ENCODE measurements around the gene INTS1.
"Not testable (repeated sequence)": the region's sequence is repeated elsewhere in the genome, so short reads cannot be mapped to it uniquely, and the experiment has no call there.

INTS1 gene

GRCh38 chr7:1531263-1531978 lies 27.2 kb upstream of the INTS1 start:
- DNase-seq, result peak in 1 of 2 experiments; percentile 28

DNA sequence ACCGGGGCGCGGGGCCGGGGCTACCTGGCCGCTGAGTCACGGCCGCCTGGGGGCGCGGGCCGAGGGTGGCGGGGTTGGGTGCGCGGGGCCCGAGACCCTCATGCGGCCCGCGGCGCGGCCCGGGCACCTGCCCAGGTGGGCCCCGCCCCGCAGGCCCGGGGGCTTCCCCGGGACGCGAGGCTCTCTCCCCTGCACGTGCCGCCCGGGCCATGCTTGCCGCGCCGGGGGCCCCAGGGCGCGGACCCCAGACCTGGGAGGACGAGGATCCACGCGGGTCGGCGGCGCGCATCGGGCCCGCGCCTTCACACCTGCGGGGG lies 26.7 kb upstream of the INTS1 start:
- peak; percentile 40 to 42 for DNase-seq

GRCh38 chr7:1529383-1530116 lies 25.4 kb upstream of the INTS1 start:
- no peak for DNase-seq

DNA sequence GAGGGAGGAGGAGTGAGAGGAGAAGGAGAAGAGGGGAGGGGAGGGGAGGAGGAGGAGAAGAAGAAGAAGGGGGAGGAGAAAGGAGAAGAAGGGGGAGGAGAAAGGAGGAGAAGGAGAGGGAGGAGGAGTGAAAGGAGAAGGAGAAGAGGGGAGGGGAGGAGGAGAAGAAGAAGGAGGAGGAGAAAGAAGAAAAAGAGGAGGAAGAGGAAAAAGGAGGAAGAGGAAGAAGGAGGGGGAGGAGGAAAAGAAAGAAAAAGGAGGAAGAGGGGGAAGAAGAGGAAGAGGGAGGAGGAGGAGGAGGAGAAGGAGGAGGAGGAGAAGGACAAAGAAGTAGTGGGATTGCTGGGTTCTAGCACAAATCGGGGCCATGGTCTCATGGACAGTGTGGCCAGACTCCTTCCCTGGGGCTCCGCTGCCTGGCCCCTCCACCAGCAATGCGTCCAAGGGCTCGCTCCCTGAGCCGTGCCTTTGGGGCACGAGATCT lies 22.1 kb upstream of the INTS1 start:
- no peak for DNase-seq

DNA sequence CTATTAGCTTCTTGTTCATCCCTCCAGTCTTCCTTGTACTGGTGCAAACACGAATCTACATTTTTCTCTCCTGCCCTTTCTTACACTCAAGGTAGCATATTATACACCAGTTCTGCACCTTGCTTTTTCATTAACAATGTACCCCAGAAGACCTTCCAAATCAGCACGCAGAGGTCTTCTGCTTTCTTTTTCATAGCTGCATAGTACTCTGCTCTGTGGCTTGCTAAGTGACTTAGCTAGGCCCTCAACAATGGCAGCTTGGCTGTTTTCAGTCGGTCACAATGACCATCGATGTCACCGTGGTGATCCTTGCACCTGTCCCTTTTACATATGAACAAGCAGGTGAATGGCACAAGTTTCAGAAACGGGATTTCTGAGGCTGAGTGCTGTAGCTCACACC lies 21.2 kb upstream of the INTS1 start:
- DNase-seq, result no peak

DNA sequence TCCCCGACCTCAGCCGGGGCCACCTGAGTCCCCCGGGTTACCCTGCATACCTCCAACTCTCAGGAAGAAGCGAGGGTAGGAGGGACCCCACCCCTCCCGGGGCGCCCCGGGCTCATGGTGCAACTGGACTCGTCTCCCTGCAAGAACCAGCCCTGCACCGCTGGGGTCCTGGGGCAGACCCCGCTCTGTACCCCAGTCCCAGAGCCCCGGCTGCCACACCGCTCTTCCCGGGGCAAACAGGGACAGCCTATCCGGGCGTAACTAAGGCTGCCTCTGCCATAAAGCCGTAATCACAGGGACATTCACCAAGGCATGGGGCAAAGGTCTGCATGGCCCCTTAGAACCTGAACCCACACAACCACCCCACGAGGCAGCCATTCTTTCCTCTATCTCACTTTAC lies 19.7 kb upstream of the INTS1 start:
- no peak for DNase-seq

DNA sequence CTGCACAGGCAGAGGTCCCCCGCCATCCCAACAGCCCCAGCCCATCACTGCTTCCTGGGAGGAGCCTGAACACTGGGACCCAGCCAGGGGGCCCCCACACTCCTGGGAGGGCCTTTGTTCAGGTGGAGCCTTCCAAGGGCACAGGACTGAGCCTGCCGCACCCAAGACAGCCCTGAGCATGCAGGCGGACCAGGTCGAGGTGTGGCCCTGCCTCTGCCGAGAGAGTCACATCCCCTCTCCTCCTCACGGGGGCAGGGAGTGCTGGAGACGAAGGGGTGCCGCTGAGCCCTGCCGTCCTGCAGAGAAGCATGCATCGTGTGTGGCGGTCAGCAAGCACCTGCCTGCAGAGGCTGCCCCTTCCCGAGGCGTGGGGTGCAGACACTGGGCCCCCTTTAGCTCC lies 19.0 kb upstream of the INTS1 start:
- no peak for DNase-seq

DNA sequence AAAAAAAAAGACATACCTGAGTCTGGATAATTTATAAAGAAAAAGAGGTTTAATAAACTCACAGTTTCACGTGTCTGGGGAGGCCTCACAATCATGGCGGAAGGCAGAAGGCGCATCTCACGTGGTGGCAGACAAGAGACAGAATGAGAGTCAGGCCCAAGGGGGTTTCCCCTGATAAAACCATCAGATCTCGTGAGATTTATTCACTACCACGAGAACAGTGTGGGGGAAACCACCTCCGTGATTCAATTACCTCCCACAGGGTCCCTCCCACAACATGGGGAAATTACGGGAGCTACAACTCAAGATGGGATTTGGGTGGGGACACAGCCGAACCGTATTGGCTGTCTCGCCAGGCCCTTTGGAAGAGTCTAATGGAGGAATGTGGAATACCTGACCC lies 17.3 kb upstream of the INTS1 start:
- DNase-seq, result peak in 1 of 2 experiments; percentile 32

DNA sequence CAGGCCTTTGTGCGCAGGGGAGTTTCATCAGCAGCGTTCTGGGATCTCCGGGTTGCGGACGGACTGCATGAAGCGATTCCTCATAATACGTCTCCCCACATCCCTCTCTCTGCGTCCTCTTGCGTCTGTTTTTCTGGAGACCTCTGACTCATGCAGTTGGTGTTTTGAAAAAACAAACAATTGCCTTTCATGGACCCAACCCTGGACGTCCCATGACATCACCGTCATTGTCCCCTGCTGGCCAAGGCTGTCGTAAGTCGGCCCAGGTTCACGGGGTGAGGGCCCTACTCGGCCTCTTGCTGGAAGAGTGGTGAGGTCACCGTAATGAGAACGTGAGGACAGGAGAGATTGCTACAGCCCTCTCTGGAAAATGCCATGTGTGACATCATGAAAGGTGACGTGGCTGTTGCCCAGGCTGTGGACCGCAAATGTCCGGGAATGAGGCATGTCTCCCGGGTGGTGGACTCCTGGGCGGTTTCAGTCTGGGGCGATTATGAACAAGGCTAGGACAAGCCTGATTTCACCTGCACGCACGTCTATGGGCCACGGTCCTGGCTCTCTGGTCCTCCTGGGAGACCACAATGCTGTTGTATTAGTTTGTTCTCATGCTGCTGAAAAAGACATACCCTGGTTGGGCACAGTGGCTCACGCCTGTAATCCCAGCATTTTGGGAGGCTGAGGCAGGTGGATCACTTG lies 16.5 kb upstream of the INTS1 start:
- no peak for DNase-seq

DNA sequence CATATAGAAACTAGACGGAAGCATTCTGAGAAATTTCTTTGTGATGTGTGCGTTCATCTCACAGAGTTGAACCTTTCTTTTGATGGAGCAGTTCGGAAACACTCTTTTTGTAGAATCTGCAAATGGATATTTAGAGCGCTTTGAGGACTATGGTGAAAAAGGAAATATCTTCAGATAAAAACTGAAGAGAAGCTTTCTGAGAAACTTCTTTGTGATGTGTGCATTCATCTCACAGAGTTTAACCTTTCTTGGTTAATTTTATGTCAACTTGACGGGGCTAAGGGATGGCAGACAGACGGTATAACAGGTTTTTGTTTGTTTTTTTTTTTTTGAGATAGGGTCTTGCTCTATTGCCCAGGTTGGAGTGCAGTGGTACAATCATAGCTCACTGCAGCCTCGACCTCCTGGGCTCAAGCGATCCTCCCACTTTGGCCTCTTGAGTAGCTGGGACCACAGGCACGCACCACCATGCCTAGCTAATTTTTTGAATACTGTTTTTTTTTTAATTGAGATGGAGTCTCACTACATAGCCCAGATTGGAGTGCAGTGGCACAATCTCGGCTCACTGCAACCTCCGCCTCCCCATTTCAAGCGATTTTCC lies 15.2 kb upstream of the INTS1 start:
- not testable (repeated sequence) for DNase-seq

DNA sequence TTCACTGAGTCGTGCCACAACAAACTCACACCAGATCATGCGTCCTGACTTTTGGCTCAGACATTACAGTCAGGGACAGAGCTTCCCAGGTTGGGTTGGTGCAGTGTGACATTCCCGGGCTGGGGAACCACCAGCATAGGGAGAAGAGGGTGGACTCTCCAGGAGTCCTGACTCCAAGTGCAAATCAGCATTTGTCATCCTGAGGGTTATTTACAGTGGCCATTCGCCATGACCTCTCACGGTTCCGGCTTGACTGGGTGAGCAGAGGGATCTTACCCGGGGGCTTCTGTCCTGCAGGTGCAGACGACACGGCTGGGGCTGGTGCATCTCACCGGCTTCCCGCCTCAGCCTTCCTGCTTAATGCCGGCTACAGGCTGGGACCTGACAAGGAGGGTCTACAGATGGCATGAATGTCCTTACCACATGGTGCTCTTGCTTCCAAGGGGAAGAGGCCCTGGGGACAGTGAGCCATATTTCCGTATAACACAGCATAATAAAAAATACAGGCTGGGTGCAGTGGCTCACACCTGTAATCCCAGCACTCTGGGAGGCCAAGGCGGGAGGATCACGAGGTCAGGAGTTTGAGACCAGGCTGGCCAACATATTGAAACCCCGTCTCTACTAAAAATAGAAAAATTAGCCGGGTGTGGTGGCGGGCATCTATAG lies 12.5 kb upstream of the INTS1 start:
- no peak for DNase-seq

GRCh38 chr7:1515509-1515967 lies 11.3 kb upstream of the INTS1 start:
- not testable (repeated sequence) for DNase-seq

- DNase-seq, result no peak
Measured at GRCh38 chr7:1514995-1515401, 10.8 kb upstream of the INTS1 start.

GRCh38 chr7:1514407-1514806 lies 10.2 kb upstream of the INTS1 start:
- DNase-seq, result no peak

DNA sequence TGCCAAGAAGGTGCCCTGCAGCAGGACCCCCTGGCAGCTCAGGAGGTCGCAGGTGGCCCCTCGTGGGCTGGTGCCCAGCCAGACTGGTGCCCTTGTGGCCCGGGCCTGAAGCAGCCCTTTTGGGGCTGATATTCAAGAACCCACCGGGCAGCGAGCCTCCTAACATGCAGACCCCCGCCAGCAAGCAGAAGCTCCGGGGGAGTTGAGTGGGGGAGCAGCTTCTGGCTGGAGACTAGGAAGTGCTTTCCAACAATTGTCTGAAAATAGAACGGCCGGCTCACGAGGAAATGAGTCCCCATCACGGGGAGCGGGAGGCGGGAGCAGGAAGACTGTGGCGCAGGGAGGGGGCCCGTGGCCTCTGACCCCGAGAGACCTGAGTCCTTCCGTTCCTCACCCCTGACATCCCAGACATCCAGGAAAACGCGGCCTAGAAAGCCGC lies 9.5 kb upstream of the INTS1 start:
- DNase-seq, result no peak

GRCh38 chr7:1512781-1513656 lies 8.8 kb upstream of the INTS1 start:
- DNase-seq, result peak; percentile 45 to 59

GRCh38 chr7:1511444-1512422 lies 7.5 kb upstream of the INTS1 start:
- no peak for DNase-seq

DNA sequence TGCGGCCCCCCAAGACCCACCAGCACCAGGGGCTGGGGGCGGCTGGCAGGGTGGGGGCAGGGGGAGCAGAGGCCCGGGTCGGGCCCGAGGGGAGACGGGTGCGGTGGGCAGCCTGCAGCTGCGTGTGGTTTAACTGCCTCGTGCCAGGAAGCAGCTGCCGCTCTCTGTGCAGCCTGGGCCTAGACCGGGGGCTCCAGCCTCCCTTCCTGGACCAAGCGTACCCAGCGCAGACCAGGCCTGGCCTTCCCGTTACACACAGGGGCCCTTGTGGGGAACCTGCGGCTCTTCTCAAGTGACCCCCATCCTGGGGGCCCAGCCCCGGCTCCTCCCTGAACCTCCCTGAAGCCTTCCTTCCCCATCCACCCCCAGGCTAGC lies 6.6 kb upstream of the INTS1 start:
- no peak for DNase-seq

- DNase-seq, result no peak
Measured at GRCh38 chr7:1509226-1509625, 5.0 kb upstream of the INTS1 start.

DNA sequence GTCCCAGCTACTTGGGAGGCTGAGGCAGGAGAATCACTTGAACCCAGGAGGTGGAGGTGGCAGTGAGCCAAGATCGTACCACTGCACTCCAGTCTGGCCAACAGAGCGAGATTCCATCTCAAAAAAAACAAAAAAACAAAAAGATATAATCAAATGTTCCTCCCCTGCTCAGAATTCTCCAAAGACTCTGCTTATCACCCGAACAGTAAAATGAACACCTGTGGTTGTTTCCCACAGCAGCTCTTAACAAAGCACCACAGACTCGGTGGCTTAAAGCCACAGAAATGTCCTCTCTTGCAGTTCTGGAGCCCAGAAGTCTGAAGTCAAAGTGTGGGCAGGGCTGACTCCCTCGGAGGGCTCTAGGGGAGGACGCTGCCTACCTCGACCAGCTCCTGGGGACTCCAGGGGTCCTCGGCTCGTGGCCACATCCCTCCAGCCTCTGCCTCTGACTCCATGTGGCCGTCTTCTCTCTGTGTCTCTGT lies 4.1 kb upstream of the INTS1 start:
- no peak for DNase-seq

Measured in stimulated activated CD4-positive, alpha-beta T cell treated with anti-CD3 and anti-CD28 coated beads, Interleukin-4, amount 100 ng/mL, for 4 hours (primary cell).